GM18868 (cell line): Measurements from ENCODE around the gene CLASRP.
A peak's percentile ranks its signal among the peaks of the same experiment; 100 is the strongest.

Source experiments
- ATAC-seq: cut with Tn5 transposase; IDR thresholded peaks from one replicate; pipeline ENCODE4 v1.9.1; 2021; ENCODE audit warnings: mild to moderate bottlenecking, moderate library complexity; ENCODE audit not compliant: unreplicated experiment

The CLASRP gene

DNA sequence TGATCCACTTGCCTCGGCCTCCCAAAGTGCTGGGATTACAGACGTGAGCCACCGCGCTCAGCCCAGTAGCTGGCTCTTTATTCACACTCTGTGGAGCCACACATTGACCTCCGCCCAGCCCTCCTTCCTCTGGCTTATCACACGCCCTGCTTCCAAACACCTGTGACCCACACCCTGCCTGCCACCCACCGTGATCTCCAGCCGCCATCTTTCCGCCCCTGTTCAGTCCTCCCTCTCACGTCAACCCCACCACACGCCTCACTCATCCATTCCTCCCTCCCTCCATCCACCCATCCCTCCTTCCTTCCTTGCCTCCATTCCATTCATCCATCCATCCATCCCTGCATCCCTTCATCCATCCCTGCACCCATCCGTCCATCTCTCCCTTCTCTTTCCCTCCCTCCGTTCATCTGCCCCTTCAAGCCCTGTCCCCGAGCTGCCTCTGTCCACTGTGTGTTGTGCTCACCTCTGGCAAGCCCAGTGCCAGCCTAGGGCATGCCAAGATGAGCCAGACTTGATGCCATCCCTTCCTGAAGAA lies 19.8 kb downstream of the CLASRP start:
- no peak for ATAC-seq

DNA sequence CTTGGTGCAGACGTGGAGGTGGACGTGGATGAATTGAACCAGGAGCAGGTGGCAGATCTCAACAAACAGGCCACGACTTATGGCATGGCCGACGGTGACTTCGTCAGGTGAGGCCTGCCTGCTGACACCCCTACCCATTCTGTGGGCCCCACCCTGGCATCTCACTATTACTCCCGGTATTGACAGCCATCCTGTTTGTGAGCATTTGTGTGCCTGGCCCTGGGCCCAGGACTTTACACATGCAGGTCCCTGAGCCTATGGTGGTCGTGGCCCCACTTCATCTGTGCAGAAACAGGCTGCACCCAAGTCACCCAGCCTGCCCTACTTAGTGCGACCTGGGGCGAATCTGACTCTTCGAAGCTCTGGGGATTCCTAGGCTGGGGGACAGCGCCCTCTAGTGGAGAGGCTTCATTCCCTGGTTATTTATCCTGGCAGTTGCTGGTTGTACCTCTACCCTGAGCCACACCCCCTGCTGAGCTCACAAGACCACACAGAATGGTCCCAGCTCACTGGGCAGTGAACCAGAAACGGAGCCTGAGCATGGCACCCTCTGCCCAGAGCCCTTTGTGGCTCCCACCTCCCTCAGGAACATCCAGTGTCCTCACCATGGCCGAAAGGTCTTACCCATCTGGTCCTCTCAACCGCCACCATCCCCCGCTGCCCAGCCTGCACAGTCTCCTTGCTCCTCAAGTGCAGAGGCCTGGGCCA lies 20.6 kb downstream of the CLASRP start:
- no peak for ATAC-seq

DNA sequence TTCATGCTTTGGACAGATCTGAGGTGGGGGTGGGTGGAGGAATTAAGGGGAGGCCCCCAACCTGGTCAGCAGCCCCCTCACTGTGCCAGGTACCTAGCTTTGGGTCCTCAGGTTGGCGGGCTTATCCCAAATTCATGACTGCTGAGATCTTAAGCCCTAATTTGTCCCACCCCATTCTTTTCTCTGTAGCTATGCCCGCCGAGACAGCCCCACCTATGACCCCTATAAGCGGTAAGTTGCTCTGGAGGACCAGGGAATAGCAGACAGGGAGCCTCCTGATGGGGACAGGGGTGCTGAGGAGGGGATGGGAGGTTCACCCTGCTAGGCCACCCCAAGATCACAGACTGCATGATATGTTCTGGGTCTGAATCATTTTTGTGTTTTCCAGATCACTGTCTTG lies 23.1 kb downstream of the CLASRP start:
- ATAC-seq, result no peak

DNA sequence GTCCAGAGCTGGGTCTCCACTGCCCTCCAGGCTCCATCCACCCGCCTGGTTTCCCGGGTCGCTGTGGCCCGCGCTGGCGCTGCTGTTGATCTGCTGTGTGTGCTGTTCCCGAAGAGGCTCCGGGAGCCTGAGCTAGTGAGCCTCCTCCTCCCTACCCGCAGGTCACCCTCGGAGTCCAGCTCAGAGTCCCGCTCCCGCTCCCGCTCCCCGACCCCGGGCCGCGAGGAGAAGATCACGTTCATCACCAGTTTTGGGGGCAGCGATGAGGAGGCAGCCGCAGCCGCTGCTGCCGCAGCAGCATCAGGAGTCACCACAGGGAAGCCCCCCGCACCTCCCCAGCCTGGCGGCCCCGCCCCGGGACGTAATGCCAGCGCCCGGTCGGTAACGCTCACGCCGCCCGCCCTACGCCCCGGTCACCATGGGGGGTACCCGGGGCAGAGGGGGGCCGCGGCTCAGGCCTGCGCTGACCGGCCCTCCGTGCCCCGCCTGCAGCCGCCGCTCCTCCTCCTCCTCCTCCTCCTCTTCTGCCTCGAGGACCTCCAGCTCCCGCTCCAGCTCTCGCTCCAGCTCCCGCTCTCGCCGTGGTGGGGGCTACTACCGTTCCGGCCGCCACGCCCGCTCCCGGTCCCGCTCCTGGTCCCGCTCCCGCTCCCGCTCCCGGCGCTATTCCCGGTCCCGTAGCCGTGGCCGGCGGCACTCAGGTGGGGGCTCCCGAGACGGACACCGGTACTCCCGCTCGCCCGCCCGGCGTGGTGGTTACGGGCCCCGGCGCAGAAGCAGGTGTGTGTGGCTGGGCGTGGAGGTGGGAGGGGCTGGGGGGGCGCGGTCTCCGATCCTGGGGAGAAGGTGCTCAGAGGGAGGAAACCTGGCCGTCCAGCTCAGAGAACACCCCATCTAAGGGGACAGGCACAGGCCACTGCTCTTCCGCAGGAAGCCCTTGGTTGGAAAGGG lies 25.3 kb downstream of the CLASRP start:
- no peak for ATAC-seq

DNA sequence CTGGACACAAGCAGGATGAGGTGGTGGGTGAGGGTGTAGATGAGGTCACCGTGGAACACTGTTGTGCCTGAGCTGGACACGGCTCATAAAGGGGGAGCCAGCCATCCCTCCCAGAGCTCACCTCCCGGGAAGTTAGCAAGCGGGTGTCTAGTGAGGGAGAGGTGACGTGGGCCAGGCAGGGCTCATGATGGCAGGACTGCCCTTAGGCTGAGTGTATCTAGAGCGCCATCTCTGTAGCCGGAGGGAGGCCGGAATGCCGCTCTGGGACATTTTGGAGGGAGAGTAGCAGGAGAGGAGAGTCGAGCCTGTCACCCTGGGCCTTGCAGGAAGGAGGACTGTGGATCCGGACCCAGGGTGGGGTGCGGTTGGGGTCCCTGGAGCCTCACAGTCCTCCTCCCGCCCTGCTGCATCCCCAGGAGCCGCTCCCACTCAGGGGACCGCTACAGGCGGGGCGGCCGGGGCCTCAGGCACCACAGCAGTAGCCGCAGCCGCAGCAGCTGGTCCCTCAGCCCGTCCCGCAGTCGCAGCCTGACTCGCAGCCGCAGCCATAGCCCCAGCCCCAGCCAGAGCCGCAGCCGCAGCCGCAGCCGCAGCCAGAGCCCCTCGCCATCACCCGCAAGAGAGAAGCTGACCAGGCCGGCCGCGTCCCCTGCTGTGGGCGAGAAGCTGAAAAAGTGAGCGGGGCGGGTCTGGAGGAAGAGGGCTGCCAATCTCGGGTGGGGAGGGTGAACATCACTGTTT lies 28.2 kb downstream of the CLASRP start:
- no peak for ATAC-seq

DNA sequence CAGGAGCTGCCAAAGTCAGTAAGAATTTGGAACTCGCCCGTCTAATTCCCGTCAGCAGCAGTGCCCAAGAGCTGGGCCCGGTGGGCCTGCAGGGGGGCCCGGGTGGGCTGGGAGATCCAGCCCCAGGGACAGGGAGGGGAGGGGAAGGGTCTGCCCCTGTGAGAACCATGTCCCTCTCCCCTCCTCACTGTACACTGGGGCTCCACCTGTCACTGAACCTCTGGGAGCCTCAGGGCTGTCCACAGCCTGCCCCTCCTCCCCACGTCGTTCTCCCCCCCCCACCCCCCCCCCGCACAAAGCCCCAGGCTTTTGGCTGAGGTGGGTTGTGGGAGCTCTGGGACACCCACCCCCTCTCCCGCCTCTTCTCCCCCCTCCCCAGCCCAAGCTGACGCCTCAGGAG lies 29.2 kb downstream of the CLASRP start:
- no peak for ATAC-seq

DNA sequence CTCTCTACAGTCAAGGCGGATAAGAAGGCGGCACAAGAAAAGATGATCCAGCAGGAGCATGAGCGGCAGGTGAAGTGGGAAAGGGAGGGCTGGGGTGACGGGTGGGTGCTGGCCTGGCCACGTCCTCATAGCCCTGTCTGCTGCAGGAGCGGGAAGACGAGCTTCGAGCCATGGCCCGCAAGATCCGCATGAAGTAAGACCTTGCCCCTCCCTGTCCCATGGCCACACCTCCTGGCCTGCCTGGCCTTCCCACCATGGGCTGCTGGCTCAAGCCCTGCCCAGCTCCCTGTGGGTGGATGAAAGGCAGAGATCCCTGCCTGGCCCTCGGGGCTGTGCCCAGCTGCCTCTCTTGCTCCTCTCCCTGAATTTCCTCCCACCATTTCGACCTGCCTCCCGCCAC lies 30.2 kb downstream of the CLASRP start:
- no peak for ATAC-seq

DNA sequence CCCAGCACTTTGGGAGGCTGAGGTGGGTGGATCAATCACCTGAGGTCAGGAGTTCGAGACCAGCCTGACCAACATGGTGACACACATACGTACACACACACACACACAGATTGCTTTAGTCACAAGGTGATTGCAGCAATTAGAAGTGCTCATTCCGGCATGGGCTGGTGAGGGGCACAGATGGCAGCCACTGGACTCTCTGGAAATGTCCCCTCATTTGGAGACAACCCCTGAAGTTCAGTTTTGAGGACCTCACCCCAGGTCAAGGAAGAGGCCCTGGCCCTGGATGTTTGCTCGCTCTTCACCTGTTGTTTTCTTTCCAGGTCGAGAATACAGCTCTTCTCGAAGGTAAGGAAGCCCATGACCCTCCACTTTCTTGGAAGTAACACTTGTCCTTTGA lies 31.4 kb downstream of the CLASRP start:
- no peak for ATAC-seq

DNA sequence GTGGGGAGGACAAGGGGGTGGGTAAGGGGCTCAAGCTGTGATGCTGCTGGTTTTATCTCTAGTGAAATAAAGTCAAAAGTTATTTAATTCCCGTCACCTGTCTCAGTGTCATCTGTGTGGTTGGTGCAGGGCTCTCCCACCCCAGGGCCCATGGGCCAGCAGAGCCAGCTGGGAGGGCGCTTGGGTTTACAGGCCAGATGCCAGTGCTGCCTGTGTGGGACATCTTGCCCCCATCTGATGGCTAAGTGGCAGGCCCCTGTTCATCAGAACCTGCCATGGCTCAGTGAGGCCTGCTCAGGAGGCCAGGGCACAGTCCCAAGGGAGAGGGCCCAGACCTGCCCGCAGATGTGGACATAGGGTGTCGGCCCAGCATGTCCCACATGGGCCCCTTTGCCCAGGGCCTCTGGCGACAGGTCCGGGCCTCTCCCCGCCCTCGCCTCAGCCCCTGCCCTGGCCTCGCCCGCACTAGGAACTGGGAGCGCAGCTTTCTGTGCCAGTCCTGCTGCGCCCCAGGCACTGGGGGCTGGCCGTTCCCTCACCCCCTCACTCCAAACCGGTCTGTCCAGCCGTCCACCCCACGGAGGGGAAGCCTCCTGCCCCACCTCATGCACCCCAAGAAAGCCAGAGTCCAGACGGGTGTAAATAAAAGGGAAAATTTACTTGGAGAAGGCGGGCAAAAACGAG lies 32.2 kb downstream of the CLASRP start:
- no peak for ATAC-seq

DNA sequence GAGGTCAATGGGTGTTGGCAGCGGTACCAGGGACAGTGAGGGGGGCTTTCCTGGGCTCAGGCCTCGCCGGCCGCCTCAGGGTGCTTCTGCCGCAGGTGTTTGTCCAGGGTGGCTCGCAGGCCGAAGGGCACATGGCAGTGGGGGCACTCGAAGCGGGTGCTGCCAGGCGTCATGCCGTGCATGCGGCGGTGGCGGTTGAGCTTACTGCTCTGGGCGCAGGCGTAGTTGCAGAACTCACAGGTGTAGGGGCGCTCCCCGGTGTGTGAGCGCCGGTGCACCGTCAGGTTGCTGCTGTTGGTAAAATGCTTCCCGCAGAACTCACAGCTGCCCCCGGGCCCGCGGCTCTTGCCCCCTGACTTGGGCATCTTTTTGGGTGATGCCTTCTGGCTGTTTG lies 32.7 kb downstream of the CLASRP start:
- ATAC-seq, result no peak

DNA sequence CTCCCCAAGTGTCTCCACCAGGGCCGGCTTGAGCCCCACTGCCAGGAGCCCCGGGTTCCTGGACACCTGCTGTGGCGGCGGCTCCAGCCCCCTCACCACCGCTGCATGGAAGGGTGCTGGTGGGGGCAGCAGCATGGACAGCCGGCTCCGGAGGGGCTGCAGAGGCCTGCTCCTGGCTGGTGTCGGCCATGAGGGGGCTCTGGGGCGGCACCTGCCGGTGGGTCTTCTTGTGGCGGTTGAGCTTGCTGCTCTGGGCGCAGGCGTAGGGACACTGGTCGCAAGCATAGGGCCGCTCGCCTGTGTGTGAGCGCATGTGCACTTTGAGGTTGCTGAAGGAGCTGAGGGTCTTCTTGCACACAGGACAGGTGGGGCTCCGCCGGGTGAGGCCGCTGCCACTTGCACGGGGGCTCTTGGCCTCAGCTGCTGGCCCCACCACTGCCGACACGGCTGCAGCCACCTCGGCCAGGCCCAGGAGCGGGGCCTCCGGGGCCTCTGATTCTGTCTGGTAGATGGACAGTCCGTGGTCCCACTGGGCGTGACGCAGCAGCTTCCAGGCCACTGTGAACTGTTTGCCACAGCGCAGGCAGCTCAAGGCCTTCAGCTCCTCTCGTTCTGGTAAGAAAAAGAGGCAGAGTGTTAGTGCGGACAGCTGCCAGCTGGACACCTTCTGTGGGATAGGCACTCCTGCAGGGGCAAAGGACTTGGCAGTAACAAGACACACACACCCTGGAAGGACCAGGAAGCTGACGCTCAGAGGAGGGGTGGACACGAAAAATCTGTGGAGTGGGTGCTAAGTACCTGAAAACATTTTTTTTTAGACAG lies 33.3 kb downstream of the CLASRP start:
- no peak for ATAC-seq

DNA sequence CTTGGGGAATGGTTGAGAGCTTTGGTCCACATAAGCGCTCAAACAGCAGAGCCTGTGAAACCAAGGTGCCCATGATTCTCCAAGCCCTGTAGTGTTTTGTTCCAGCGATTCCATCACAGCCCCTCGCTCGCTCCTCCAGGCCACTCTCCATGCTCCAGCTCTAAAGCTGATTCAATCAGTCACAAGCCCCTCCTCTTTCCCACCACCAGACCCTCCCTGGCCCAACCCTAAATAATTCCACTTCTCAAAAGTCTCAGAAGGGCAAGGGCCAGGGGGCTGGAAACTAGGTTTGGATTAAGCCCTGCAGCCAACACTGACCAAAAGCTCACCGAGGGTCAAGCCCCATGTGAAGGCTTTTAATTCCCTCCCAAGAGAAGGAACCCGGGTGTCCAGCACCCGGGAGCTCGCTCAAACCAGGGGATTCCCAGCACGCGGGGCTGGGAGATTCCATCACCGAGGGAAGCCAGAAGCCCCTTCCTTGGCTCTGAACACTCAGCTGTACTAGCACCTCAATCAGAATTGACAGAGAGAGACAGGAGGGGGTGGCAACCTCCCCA lies 36.0 kb downstream of the CLASRP start:
- no peak for ATAC-seq

DNA sequence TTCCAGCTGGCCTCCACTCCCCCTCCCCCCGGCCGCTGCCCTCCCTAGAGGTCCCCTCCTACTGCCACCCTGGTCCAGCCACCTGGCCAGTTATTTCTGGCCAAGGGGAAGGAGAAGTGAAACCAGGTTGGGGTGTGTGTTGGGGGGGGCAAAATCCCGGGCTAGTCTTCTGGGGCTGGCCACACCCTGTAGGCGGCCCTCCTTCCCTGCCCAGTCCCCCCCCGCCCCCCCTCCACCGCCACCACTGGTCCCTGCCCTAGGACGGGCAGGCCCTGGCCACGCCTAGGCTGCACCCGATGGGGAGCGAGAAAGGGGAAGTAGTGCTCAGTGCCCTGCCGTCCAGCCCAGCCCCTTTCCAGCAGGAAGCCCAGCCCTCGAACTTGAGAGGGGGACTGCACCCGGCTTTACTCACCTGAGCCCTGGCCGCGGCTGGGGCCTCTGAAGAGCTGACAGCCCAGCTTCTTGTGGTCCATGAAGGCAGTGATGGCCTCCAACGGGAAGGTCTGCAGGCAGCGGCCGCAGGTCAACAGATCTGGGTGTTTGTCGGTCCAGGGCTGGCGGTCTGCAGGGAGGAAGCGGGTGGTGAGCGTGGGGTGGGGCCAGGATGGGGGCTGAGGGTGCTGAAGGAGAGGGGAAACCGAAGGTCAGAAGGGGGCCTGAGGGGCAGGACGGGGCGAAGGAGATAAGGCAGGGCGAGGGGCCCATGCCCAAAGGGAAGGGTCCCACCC lies 36.6 kb downstream of the CLASRP start:
- ATAC-seq, result peak; percentile 55

DNA sequence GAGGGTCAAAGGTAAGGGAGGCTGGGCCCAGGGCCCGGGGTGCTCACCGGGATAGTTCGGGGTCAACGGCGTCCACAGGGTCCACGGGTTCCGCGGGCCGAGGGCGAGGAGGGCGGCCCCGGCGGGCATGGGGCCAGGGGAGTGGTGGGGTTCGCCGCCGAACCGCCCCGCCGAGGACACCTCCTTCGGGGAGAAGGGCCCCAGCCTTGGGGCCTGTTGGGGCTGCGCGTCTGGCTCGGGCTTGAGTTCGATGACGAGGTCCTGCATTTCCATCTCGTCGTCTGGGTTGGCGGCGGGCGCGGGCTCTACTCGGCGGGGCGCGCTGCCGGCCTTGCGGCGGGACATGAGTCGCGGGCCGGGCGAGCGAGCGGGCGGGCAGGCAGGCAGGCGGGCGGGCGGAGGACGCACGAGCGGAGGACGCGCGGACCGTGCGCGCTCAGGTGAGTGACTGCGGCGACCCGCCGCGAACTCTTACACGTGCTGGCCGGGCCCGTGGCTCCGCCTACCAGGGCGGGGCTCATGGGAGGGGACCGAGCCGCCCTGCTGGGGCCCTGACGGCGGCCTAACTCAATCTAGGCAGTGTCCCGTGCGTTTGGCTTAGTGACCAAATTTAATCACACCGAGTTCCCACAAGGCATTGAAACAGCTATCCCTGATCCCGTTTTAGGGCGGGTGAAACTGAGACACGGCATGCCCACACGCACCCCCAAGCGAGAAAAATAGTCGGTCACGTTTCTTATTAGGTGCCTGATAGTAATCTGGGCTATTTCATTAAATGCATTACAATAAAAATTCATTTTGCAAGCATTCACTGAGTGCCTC lies 37.4 kb downstream of the CLASRP start, which contains the start of gene ZNF296:
TSS of gene ZNF296 (minus strand) at position 450 of the 822 bp plus-strand sequence. CDS start at position 345, 105 bp downstream.
- ATAC-seq, result peak; percentile 48

DNA sequence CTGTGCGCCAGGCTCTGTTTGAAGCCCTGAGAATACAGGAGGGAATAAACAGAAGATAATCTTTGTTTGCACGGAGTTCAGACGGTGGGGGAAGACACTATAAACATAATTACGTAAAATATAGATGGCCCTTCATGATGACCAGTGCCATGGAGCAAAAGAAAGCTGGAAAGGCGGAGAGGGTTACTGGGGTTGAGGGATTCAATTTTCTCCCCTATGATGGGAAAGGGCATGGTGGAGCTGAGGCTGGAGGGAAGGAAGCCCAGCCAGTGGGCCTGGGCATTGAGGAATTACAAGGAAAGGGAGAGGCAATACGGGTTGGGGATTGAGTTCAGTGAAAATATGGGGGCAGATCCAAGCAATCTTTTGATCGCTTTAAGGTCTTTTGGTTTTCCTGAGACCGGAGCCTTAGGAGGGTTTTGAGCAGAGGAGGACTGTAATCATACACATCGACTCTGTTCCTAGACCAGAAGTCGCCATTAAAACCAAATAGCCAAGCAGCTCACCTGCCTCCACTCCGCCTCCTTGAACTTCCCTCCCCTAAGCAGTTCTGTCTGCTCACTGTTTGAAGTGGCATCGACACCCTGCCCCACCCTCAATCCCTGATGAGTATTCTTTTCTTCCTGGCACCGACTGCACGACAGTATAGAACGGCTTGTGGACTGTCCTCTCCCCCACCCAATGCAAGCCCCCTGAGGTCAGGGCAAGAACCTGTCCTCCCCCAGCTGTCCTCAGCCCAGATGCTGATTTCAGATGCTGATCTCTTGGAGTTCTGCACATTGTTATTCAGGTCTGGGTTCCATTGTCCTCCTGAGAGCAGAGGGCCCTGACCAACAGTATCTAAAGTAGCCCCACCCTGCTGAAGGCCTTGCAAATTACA lies 38.2 kb downstream of the CLASRP start:
- no peak for ATAC-seq

DNA sequence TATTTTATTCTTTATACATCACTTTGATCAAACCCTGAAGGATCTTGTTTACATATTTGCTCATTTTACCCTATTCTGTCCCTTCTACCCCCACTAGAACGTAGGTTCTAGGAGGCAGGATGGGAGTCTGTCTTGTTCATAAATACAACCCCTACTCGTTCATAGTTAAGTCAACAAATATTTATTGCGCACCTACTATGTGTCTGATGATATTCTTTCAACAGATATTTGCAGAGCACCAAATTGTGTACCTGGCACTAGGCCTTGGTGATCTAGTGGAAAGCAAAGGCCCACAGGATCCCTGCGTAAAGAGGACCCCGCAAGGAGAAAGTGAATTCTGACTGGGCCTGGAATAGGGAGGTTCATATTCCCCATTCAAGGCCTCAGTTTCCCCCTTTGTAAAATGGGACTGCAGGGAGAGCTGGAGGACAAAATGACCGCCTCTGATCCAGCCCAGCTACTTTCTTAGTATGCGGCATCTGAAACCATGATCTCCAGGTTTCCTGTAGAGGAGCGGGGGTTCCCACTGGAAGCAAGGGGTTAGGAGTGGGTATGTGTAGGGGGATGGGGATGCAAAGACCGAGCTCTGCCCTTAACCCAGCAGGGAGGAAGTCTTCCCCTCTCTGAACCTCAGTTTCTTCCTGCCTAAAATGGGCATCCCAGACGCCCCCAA lies 39.7 kb downstream of the CLASRP start:
- peak; percentile 1 for ATAC-seq
